NCI-H82 treated with DMSO at 0.1 percent for 48 hours (cell line): ENCODE results near the gene PNLIPRP2.

Experiments
- DNase-seq: peaks from one replicate; lab custom pipeline; 2025; ENCODE audit not compliant: unreplicated experiment; lab: John Stamatoyannopoulos, UW

The PNLIPRP2 gene

GRCh38 chr10:116654816-116655215 lies 34.1 kb downstream of the PNLIPRP2 start:
- DNase-seq: no peak

- no peak for DNase-seq
Observed at GRCh38 chr10:116655568-116655967, 34.8 kb downstream of the PNLIPRP2 start.

GRCh38 chr10:116656044-116656443 lies 35.3 kb downstream of the PNLIPRP2 start:
- DNase-seq: no peak

- DNase-seq: no peak
Observed at GRCh38 chr10:116657863-116658551, 37.3 kb downstream of the PNLIPRP2 start.

GRCh38 chr10:116659049-116659670 lies 38.4 kb downstream of the PNLIPRP2 start:
- DNase-seq: no peak

GRCh38 chr10:116660860-116661259 lies 40.1 kb downstream of the PNLIPRP2 start:
- no peak for DNase-seq

GRCh38 chr10:116663342-116663741 lies 42.6 kb downstream of the PNLIPRP2 start:
- DNase-seq: no peak

GRCh38 chr10:116664631-116665030 lies 43.9 kb downstream of the PNLIPRP2 start:
- DNase-seq: no peak

- no peak for DNase-seq
Observed at GRCh38 chr10:116665541-116666125, 44.9 kb downstream of the PNLIPRP2 start.

GRCh38 chr10:116667484-116667883 lies 46.7 kb downstream of the PNLIPRP2 start:
- DNase-seq: no peak

GRCh38 chr10:116668018-116668417 lies 47.3 kb downstream of the PNLIPRP2 start:
- DNase-seq: no peak

GRCh38 chr10:116668446-116668845 lies 47.7 kb downstream of the PNLIPRP2 start:
- no peak for DNase-seq

GRCh38 chr10:116669080-116669479 lies 48.3 kb downstream of the PNLIPRP2 start:
- no peak for DNase-seq

- no peak for DNase-seq
Observed at GRCh38 chr10:116669832-116670644, 49.3 kb downstream of the PNLIPRP2 start.

GRCh38 chr10:116670706-116671105 lies 50.0 kb downstream of the PNLIPRP2 start:
- no peak for DNase-seq

- DNase-seq: no peak
Observed at GRCh38 chr10:116671274-116671926, 50.6 kb downstream of the PNLIPRP2 start.

- DNase-seq: no peak
Observed at GRCh38 chr10:116672891-116673290, 52.1 kb downstream of the PNLIPRP2 start.

GRCh38 chr10:116673866-116674265 lies 53.1 kb downstream of the PNLIPRP2 start:
- DNase-seq: no peak

GRCh38 chr10:116674901-116675423 lies 54.2 kb downstream of the PNLIPRP2 start:
- no peak for DNase-seq

GRCh38 chr10:116676118-116676517 lies 55.4 kb downstream of the PNLIPRP2 start:
- DNase-seq: no peak

GRCh38 chr10:116676633-116677032 lies 55.9 kb downstream of the PNLIPRP2 start:
- no peak for DNase-seq
